Activated T-helper 9 cell treated with anti-CD3 and anti-CD28 coated beads, Interleukin-2, amount 50 U/mL, for 16 hours (primary cell): Measurements from ENCODE around the gene PXDC1.

Experiments
- DNase-seq: peaks from one replicate; pipeline ENCODE4 v3.0.0-alpha.2; 2020; ENCODE audit warnings: low read depth

The PXDC1 gene

GRCh38 chr6:3746696-3747095 is 4.8 kb downstream of the PXDC1 start:
- DNase-seq: no peak

GRCh38 chr6:3746119-3746691 is 5.3 kb downstream of the PXDC1 start:
- DNase-seq: no peak

- DNase-seq: no peak
These were observed 5.9 kb downstream of the PXDC1 start for GRCh38 chr6:3745566-3746118.

- no peak for DNase-seq
These were observed 6.5 kb downstream of the PXDC1 start for GRCh38 chr6:3744901-3745470.

- no peak for DNase-seq
These were observed 7.2 kb downstream of the PXDC1 start for GRCh38 chr6:3744211-3744900.

- DNase-seq: no peak
These were observed 8.0 kb downstream of the PXDC1 start for GRCh38 chr6:3743541-3743940.

- DNase-seq: peak; percentile 83
These were observed 8.8 kb downstream of the PXDC1 start for GRCh38 chr6:3742426-3743344.

GRCh38 chr6:3742076-3742425 is 9.5 kb downstream of the PXDC1 start:
- DNase-seq: no peak

GRCh38 chr6:3741477-3741871 is 10.0 kb downstream of the PXDC1 start:
- no peak for DNase-seq

GRCh38 chr6:3740551-3741476 is 10.7 kb downstream of the PXDC1 start:
- DNase-seq: no peak

- no peak for DNase-seq
These were observed 12.1 kb downstream of the PXDC1 start for GRCh38 chr6:3739311-3739897.

GRCh38 chr6:3738381-3739131 is 13.0 kb downstream of the PXDC1 start:
- DNase-seq: no peak

GRCh38 chr6:3737831-3738210 is 13.7 kb downstream of the PXDC1 start:
- no peak for DNase-seq

- no peak for DNase-seq
These were observed 14.2 kb downstream of the PXDC1 start for GRCh38 chr6:3737149-3737830.

GRCh38 chr6:3735029-3735605 is 16.4 kb downstream of the PXDC1 start:
- DNase-seq: no peak

- DNase-seq: no peak
These were observed 17.5 kb downstream of the PXDC1 start for GRCh38 chr6:3734023-3734422.

- no peak for DNase-seq
These were observed 18.1 kb downstream of the PXDC1 start for GRCh38 chr6:3733321-3733925.

GRCh38 chr6:3732345-3733141 is 19.0 kb downstream of the PXDC1 start:
- peak; percentile 46 for DNase-seq
